Activated naive CD4-positive, alpha-beta T cell treated with anti-CD3 and anti-CD28 coated beads, Interleukin-2, amount 10 ng/mL, durations not matched to agents 7 days and 5 days (primary cell): ENCODE data around the gene C16orf78.
A peak's percentile ranks its signal among the peaks of the same experiment; 100 is the strongest.

Source experiments
- CTCF ChIA-PET: fragments of 350-600 bp; sonication (Branson Sonifier 250); formaldehyde crosslinking; loops from one replicate; lab custom pipeline; 2021; ENCODE audit warnings: antibody characterized with exemption; lab: Charles Lee
- DNase-seq: peaks from one replicate; pipeline ENCODE4 v3.0.0-alpha.2; 2020
- H3K27ac Mint-ChIP-seq: one replicate; pipeline ENCODE4 v1.8.0; 2021; ENCODE audit warnings: mild to moderate bottlenecking, moderate library complexity, mixed read lengths
- H3K27me3 Mint-ChIP-seq: one replicate; pipeline ENCODE4 v1.8.0; 2021; ENCODE audit warnings: mild to moderate bottlenecking, mixed read lengths
- H3K36me3 Mint-ChIP-seq: one replicate; pipeline ENCODE4 v1.8.0; 2021; ENCODE audit warnings: mixed read lengths
- H3K4me1 Mint-ChIP-seq: one replicate; pipeline ENCODE4 v1.8.0; 2021; ENCODE audit warnings: mixed read lengths
- H3K4me3 Mint-ChIP-seq: one replicate; pipeline ENCODE4 v1.8.0; 2021; ENCODE audit warnings: mild to moderate bottlenecking, moderate library complexity, mixed read lengths
- H3K9me3 Mint-ChIP-seq: one replicate; pipeline ENCODE4 v1.8.0; 2021; ENCODE audit warnings: mixed read lengths

Gene C16orf78

DNA sequence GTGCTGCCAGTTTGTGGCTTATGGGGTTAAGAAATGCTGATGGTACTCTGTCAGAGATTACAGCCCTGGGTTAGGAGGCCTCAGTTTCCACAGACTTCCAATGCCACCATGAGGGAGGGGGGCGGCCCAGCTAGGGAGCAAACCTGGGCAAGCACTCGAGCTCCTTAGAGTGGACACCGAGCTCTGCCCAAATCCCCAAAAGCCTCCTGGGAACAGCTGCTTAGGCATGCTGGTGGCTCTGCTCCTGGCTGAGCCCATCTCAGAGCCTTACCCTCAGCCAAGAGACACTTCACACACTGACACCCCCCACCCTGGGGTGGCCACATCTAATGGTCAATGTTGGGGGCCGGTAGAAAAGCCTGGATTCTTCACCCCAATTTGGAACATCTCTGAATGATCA is 66.1 kb downstream of the C16orf78 start:
- DNase-seq: peak; percentile 8
- CTCF ChIA-PET: interaction anchor here (0.8 kb wide), 1 partner anchor 154 kb away, joined by 3 read pairs; no protein-coding TSS in a partner anchor
- H3K27ac Mint-ChIP-seq: no peak overlapping the region
- peaks cover 31% of the 10 kb centered on the region for H3K4me1 Mint-ChIP-seq
- H3K27me3 Mint-ChIP-seq: peaks cover 23% of the 10 kb centered on the region
- no peaks in the 10 kb centered on the region for H3K9me3 Mint-ChIP-seq
- H3K4me3 Mint-ChIP-seq: no peak overlapping the region
- H3K36me3 Mint-ChIP-seq: no peaks in the 10 kb centered on the region

DNA sequence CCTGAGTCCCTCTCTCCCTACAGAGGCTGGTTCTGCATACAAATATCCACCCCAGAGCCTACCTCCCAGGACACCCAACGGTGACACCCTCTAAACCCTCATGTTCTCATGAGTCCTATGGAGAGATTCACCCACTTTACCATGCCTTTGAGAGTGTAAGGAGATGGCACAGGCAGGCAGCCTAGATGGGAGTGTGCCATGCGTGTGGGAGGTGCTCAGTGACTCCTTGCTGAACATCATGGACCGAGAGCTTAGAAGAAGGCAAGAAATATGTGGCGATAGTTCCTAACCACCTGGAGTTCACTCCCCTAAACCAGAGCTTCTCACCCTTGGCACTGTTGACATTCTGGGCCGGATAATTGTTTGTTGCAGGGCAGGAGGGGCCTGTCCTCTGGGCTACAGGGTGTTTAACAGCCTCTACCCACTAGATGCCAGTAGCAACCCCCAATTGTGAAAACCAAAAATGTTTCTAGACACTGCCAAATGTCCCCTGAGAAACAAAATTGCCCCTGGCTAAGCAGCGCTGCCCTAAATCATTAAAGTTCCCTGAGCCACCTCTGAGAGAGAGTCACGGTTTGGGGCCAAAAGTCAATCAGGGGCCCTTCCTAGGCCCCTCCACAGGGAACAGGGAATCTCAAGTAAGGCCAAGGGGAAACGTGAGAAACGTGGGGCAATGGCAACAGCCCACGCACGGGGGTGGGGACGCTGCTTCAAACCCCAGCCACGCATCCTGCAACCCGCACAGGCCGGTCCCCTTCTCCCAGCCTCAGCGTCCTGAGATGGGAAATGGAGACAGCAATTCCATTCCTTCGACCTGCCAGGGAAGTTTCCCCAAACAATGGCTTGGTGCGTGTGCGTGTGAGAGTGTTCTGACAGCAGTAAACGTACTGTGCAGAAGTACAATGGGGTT is 66.8 kb downstream of the C16orf78 start:
- no peak overlapping the region for H3K4me3 Mint-ChIP-seq
- peak; percentile 14 for DNase-seq
- no peaks in the 10 kb centered on the region for H3K9me3 Mint-ChIP-seq
- CTCF ChIA-PET: no interaction called here
- peaks cover 31% of the 10 kb centered on the region for H3K4me1 Mint-ChIP-seq
- no peak overlapping the region for H3K27ac Mint-ChIP-seq
- peaks cover 27% of the 10 kb centered on the region for H3K27me3 Mint-ChIP-seq
- no peaks in the 10 kb centered on the region for H3K36me3 Mint-ChIP-seq

DNA sequence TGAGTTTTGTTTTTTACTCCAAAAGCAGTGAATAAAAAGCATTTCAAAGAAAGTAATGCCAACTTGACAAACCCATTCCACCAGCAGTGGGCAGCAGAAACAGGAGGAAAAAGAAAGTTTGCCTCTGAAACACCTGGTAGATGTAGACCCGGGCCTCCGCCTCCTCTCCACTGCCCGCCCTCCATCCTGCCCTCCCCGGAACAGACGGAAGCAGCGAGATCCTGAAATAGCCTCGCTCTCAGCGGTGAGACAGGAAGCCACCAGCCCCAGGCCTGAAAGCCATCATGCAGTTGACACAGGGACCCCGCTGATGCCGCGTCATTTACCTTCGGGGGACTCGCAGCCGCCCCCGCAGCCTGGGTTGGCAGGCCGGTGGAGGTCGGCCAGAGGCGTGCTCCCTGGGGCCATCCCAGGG is 67.8 kb downstream of the C16orf78 start:
- no peaks in the 10 kb centered on the region for H3K36me3 Mint-ChIP-seq
- H3K4me3 Mint-ChIP-seq: peak overlapping the region; percentile 39
- CTCF ChIA-PET: interaction anchor here (1.8 to 2.0 kb wide), 2 partner anchors 20 to 152 kb away, joined by 5 to 12 read pairs; no protein-coding TSS in a partner anchor
- no peaks in the 10 kb centered on the region for H3K9me3 Mint-ChIP-seq
- H3K4me1 Mint-ChIP-seq: peaks cover 31% of the 10 kb centered on the region
- peak overlapping the region; percentile 80 for H3K27ac Mint-ChIP-seq
- peak; percentile 93 for DNase-seq
- H3K27me3 Mint-ChIP-seq: peaks cover 25% of the 10 kb centered on the region

DNA sequence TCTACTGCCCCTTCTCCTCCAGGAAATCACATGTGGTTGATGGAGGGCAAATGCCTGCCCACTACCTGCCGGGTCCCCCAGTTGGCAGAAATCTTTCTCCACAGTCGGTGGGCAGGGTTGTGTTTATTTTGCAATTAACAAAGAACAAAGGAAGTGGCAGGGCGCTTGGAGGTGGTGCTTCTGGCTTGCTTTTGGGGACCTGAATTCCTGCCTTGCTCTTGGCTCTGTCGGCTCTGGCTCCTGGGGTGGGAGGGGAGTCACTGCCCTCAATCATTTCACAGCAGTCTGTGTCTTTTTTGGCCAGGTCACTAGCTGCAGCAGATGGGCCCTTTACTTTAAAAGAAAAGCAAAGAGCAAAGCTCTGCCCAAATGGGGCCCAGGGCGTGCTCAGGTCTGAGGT is 69.2 kb downstream of the C16orf78 start:
- DNase-seq: peak; percentile 11
- Mint-ChIP-seq H3K27ac (no peak overlapping the region), H3K9me3 (no peaks in the 10 kb centered on the region), H3K36me3 (no peaks in the 10 kb centered on the region), H3K4me1 (peaks cover 31% of the 10 kb centered on the region), H3K4me3 (no peak overlapping the region), H3K27me3 (peaks cover 15% of the 10 kb centered on the region)
- CTCF ChIA-PET: interaction anchor here (1.0 to 2.0 kb wide), 4 partner anchors 18 to 409 kb away, joined by 3 to 12 read pairs (median 4); no protein-coding TSS in a partner anchor

DNA sequence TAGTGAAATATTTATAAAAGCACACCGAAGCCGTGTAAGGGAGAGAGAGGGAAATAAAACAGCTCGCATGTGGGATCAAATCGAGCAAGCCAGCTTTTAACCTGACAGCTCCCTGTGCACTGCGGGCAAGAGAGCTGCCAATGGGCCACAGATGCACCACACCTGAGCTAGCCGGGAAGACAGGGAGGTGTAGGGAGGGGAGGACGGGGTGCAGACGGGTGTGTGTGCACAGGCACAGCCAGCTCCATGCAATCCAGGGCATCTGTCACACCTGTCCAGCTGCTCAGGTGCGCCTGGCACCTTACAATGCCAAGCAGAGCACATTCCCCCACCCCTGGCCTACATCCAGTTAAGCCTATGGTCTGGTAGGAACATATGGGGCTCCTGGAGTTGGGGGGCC is 70.0 kb downstream of the C16orf78 start:
- DNase-seq: peak; percentile 16
- CTCF ChIA-PET: interaction anchor here (1.8 to 2.0 kb wide), 2 partner anchors 18 to 149 kb away, joined by 5 to 12 read pairs; no protein-coding TSS in a partner anchor

DNA sequence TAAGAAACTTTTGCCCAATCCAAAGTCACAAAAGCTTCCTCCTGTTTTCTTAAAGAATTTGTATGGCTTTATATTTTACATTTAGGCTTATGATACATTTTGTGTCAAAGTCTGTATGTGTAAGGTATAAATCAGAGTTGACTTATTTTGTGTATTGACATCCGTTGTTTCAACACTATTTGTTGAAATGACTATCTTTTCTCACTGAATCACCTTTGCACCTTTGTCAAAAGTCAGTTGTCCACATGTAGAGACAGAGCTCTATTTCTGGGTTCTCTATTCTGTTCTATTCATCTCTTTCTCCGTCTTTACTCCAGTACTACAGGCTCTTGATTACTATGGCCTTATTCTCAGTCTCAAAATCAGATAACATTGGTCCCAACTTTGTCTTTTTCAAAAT is 73.2 kb downstream of the C16orf78 start:
- DNase-seq: no peak
- no peaks in the 10 kb centered on the region for H3K36me3 Mint-ChIP-seq
- no peaks in the 10 kb centered on the region for H3K9me3 Mint-ChIP-seq
- CTCF ChIA-PET: no interaction called here
- peaks cover 13% of the 10 kb centered on the region for H3K4me1 Mint-ChIP-seq
- no peak overlapping the region for H3K27ac Mint-ChIP-seq
- H3K4me3 Mint-ChIP-seq: no peak overlapping the region
- H3K27me3 Mint-ChIP-seq: peaks cover 18% of the 10 kb centered on the region

More for the DNA sequence above, 70.0 kb downstream of the C16orf78 start:
- Mint-ChIP-seq H3K27ac (no peak overlapping the region), H3K27me3 (peaks cover 11% of the 10 kb centered on the region), H3K9me3 (no peaks in the 10 kb centered on the region), H3K4me1 (peaks cover 31% of the 10 kb centered on the region), H3K36me3 (no peaks in the 10 kb centered on the region), H3K4me3 (no peak overlapping the region)
